NK-92 (cell line): Measurements from ENCODE around the gene HMGCS1.
"Not testable (repeated sequence)": the region's sequence is repeated elsewhere in the genome, so short reads cannot be mapped to it uniquely, and the experiment has no call there.

Experiments
- DNase-seq: peaks from one replicate; lab custom pipeline; 2025; ENCODE audit not compliant: unreplicated experiment; lab: John Stamatoyannopoulos, UW

The HMGCS1 gene

GRCh38 chr5:43313854-43314457 lies 744 bp upstream of the HMGCS1 start:
- no peak for DNase-seq

- no peak for DNase-seq
Measured at GRCh38 chr5:43312699-43313034, 545 bp downstream of the HMGCS1 start.

- DNase-seq, result no peak
Measured at GRCh38 chr5:43312076-43312661, 1.0 kb downstream of the HMGCS1 start.

- no peak for DNase-seq
Measured at GRCh38 chr5:43309637-43310036, 3.6 kb downstream of the HMGCS1 start.

- no peak for DNase-seq
Measured at GRCh38 chr5:43309122-43309521, 4.1 kb downstream of the HMGCS1 start.

GRCh38 chr5:43306954-43307353 lies 6.3 kb downstream of the HMGCS1 start:
- not testable (repeated sequence) for DNase-seq

- DNase-seq, result no peak
Measured at GRCh38 chr5:43305948-43306565, 7.2 kb downstream of the HMGCS1 start.

GRCh38 chr5:43304525-43304924 lies 8.7 kb downstream of the HMGCS1 start:
- no peak for DNase-seq

- DNase-seq, result no peak
Measured at GRCh38 chr5:43303242-43303641, 10.0 kb downstream of the HMGCS1 start.

- DNase-seq, result no peak
Measured at GRCh38 chr5:43302481-43302880, 10.7 kb downstream of the HMGCS1 start.

GRCh38 chr5:43301653-43302091 lies 11.5 kb downstream of the HMGCS1 start:
- no peak for DNase-seq

- DNase-seq, result no peak
Measured at GRCh38 chr5:43300112-43300511, 13.1 kb downstream of the HMGCS1 start.

GRCh38 chr5:43298443-43298842 lies 14.8 kb downstream of the HMGCS1 start:
- DNase-seq, result no peak

GRCh38 chr5:43296835-43297234 lies 16.4 kb downstream of the HMGCS1 start:
- DNase-seq, result no peak

- DNase-seq, result no peak
Measured at GRCh38 chr5:43295202-43295601, 18.0 kb downstream of the HMGCS1 start.

GRCh38 chr5:43294226-43294625 lies 19.0 kb downstream of the HMGCS1 start:
- DNase-seq, result no peak

- DNase-seq, result no peak
Measured at GRCh38 chr5:43290726-43291125, 22.5 kb downstream of the HMGCS1 start.

GRCh38 chr5:43288269-43288831 lies 24.9 kb downstream of the HMGCS1 start:
- DNase-seq, result no peak

GRCh38 chr5:43287493-43287892 lies 25.7 kb downstream of the HMGCS1 start:
- DNase-seq, result no peak

GRCh38 chr5:43286623-43287022 lies 26.6 kb downstream of the HMGCS1 start:
- DNase-seq, result no peak

- DNase-seq, result no peak
Measured at GRCh38 chr5:43281840-43282658, 31.2 kb downstream of the HMGCS1 start.
